ENCODE measurements around the gene ADGRE1. TPM values are rescaled to one million over a fixed set of nuclear protein-coding genes. Genes with fewer than 3 reads are reported as not detected.
"Not testable (repeated sequence)": the region's sequence is repeated elsewhere in the genome, so short reads cannot be mapped to it uniquely, and the experiment has no call there.

ADGRE1 gene, protein sequence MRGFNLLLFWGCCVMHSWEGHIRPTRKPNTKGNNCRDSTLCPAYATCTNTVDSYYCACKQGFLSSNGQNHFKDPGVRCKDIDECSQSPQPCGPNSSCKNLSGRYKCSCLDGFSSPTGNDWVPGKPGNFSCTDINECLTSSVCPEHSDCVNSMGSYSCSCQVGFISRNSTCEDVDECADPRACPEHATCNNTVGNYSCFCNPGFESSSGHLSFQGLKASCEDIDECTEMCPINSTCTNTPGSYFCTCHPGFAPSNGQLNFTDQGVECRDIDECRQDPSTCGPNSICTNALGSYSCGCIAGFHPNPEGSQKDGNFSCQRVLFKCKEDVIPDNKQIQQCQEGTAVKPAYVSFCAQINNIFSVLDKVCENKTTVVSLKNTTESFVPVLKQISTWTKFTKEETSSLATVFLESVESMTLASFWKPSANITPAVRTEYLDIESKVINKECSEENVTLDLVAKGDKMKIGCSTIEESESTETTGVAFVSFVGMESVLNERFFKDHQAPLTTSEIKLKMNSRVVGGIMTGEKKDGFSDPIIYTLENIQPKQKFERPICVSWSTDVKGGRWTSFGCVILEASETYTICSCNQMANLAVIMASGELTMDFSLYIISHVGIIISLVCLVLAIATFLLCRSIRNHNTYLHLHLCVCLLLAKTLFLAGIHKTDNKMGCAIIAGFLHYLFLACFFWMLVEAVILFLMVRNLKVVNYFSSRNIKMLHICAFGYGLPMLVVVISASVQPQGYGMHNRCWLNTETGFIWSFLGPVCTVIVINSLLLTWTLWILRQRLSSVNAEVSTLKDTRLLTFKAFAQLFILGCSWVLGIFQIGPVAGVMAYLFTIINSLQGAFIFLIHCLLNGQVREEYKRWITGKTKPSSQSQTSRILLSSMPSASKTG
- under 1 TPM in 2 of 4 donors, not detected in 2; 0.13 to 0.15 TPM for polyA plus RNA-seq (ENCODE audit: insufficient read length in 4 of 4)

DNA sequence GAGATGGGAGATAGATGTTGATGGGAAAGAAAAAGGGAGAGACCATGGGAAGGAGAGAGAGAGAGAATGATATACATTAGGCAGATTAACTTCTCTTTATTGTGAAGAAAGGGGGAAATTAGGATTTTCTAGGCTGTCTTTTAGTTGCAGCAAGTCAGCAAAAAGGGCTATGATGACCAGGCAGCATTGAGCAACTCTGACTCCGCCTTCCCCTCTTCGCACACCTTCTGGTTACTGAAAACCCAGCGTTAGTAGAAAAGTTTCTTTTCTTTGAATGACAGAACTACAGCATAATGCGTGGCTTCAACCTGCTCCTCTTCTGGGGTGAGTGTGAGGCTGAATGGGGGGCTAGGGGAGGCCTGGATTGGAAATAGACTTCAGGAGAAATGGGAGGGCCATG, at the start of gene ADGRE1:
Gene ADGRE1 (plus strand): TSS at position 264 of the 400 bp plus-strand sequence. CDS start 30 bp downstream, at position 294.
- DNase-seq (ENCODE audit: low read depth in 4 of 4, low spot score in 3 of 4), result no peak

DNA sequence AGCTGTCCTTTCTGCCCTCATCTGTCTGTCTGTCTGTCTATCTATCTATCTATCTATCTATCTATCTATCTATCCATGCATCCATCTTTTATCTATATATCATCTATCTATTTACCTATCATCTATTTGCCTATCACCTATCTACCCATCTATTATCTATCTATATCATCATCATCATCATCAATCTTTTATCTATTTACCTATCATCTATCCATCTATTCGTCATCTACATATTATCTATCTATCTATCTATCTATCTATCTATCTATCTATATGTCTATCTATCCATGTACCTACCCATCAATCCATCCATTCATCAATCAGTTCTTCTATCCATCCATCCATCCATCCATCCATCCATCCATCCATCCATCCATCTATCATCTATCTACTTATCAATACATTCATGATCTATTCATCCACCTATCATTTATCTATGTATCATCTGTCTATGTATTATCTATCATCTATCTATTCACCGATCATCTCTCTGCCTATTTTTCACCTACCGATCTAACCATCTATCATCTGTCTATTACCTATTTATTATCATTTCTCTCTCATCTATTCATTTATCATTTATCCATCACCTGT, 49.2 kb upstream of the ADGRE1 start:
- no peak for DNase-seq (ENCODE audit: low read depth in 4 of 4, low spot score in 3 of 4)

DNA sequence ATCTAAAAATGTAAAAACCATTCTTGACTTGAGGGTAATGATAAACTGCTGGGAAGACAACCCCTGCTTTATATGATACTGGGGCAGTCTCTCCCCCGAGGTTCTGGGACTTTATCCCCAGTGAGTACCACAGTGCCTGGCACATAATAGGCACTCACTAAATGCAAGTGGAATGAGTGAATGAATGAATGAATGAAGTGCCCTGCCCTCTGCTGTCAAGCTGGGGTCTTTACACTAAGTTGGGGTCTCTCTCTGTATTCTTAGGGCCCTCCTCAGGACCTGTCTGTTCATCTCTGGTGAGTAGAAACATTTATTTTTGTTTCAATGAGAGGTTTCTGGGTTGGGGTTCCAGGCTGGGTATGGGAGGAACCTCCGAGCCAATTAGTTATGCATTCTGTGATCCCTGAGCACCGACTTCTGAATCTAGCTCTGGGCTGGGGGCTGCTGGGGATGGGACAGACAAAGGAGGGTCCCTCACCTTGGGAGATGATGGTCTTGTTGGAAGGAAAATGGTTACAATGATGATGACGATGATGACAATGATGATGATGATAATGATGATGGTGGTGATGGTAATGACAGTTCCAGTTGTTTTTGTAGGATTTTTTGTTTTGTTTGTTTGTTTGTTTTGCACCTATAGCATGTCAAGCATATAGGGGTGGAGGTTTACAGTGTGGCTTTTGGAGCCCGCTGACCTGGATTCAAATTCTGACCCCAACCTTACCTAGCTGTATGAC, 44.3 kb upstream of the ADGRE1 start:
- DNase-seq (ENCODE audit: low read depth in 4 of 4, low spot score in 3 of 4), result no peak

DNA sequence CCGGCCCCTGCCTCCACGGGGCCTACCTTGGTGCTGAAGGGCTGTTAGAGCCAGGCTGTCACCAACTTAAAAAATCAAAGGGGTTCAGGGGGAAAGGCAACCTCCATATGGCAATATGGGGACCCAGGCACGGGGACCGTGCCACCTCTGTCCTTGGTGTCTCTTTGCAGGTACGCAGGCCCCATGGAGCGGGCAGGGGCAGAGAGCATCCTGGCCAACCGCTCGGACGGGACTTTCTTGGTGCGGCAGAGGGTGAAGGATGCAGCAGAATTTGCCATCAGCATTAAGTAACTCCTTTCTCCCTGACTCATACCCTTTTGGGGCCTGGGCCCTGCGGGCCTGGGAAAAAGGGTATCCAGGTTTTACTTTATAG, 39.6 kb upstream of the ADGRE1 start:
- DNase-seq (ENCODE audit: low read depth in 4 of 4, low spot score in 3 of 4), result no peak

DNA sequence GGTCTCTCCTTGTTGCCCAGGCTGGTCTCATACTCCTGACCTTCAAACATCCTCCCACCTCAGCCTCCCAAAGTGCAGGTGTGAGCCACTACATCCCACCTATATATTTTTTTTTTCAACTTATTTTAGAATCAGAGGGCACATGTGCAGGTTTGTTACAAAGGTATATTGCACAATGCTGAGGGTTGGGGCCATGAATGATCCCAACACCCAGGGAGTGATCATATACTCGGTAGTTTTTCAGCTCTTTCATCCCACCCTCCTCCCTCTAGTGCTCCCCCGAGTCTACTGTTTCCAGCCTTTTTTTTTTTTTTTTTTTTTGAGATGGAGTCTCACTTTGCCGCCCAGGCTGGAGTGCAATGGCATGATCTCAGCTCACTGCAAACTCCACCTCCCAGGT, 38.4 kb upstream of the ADGRE1 start:
- no peak for DNase-seq (ENCODE audit: low read depth in 4 of 4, low spot score in 3 of 4)

DNA sequence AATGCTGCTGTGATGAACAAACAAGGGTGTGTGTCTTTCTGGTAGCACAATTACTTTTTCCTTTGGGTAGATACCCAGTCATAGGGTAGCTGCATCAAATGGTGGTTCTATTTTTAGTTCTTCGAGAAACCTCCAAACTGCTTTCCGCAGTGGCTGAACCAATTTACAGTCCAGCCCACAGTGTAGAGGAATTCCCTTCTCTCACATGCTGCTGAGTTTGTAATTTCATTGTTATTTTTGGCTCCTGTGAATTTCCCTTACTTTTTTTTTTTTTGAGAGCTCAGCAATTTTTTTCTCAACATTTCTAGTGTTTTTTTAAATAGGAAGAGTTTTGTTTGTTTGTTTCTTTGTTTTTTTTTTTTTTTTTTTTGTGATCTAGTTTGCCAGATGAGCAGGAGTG, 37.5 kb upstream of the ADGRE1 start:
- DNase-seq (ENCODE audit: low read depth in 4 of 4, low spot score in 3 of 4), result peak in 2 of 4 donors; percentile 3 to 18

DNA sequence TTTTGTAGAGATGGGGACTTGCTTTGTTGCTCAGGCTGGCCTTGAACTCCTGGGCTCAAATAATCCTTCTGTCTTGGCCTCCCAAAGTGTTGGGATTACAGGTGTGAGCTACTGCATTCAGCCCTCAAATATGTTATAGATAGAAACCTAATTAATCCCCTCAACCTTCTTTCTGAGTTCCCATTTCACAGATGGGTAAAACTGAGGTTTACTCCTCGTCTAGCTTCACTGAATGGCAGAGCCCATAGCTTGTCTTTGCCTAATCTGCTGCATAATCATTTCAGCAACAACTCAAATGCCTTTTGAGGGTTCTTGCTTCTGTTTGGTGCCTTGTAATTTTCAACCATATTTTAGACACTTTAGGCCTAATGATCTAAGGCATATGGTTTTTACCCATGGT, 36.0 kb upstream of the ADGRE1 start:
- DNase-seq (ENCODE audit: low read depth in 4 of 4, low spot score in 3 of 4), result no peak

DNA sequence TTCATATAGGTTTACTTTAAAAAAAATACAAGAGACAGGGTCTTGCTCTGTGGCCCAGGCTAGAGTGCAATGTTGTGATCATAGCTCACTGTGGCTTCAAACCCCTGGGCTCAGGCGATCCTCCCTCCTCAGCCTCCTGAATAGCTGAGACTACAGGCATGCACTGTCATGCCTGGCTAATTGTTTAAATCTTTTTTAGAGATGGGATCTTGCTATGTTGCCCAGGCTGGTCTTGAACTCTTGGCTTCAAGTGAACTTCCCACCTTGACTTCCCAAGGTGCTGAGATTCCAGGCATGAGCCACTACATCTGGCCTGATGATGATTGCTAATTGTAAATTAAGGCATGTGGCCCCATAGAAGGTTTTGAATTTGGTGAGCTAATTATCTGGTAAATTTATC, 35.4 kb upstream of the ADGRE1 start:
- DNase-seq (ENCODE audit: low read depth in 4 of 4, low spot score in 3 of 4), result no peak

DNA sequence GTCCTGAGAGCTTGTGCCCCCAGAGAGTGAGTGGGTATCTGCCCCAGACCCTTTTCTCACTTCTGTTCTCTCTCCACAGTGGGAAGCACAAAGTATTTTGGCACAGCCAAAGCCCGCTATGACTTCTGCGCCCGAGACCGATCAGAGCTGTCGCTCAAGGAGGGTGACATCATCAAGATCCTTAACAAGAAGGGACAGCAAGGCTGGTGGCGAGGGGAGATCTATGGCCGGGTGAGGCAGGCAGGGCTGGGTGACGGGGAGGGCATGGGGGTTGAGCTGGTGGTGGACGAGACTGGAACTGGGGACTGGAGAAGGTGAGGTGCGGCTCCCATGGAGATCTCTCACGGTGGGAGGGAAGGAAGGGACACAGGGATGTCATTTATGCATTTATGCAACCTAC, 33.5 kb upstream of the ADGRE1 start:
- no peak for DNase-seq (ENCODE audit: low read depth in 4 of 4, low spot score in 3 of 4)

DNA sequence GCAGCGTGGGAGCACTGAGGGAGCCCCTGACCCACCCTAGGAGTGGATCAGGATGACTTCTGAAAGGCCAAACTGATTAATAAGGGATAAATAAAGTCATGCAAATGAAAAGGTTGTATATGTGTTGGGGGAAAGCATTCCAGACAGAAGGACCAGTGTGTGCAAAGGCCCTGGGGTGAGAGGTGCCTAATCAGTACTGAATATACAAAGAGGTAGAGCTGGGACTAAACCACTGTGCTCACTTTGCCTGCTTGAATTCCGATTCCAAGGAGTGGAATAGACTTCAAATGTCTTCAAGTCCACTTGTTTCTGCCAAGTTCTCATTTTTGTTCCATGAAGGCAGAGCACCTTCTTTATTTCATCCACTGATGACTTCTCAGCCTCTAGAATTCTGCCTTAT, 32.6 kb upstream of the ADGRE1 start:
- no peak for DNase-seq (ENCODE audit: low read depth in 4 of 4, low spot score in 3 of 4)

DNA sequence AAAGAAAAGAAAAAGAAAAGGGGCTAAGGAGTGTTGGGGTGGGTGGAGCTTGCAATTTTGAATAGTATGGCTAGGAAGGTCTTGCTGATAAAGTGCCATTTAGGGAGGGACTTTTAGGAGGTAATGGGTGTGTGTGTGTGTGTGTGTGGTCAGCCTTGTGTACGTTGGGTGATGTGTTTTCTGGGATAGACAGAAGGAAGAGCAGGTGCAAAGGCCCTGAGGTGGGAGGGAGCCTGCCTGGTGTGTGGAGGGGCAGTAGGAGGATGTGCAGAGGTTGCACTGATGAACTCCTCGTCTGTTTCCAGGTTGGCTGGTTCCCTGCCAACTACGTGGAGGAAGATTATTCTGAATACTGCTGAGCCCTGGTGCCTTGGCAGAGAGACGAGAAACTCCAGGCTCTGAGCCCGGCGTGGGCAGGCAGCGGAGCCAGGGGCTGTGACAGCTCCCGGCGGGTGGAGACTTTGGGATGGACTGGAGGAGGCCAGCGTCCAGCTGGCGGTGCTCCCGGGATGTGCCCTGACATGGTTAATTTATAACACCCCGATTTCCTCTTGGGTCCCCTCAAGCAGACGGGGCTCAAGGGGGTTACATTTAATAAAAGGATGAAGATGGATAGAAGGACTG, 30.5 kb upstream of the ADGRE1 start:
- no peak for DNase-seq (ENCODE audit: low read depth in 4 of 4, low spot score in 3 of 4)

DNA sequence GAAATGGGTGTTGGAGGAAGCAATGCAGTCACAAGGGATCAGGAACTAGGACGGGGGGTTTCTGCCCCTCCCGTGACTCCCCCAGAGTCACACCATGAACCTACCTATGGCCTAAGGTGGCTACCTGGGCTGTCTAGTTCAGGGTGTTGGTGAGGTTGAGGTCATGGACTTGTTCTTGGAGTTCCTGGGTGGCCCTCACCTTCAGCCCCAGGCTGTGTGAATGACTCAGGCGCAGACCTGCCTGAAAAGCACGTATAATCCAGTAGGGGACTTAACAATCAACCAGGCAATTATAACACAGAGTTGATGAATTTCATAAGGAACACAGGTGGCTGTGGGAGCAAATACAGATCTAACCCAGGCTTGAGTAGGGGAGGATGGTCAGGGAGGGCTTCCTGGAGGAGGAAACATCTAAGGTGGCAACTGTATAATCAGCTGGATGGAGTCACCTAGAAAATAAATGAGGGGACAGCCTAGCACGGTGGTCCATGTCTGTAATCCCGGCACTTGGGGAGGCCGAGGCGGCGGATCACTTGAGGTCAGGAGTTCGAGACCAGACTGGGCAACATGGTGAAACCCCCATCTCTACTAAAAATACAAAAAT, 25.6 kb upstream of the ADGRE1 start:
- no peak for DNase-seq (ENCODE audit: low read depth in 4 of 4, low spot score in 3 of 4)

DNA sequence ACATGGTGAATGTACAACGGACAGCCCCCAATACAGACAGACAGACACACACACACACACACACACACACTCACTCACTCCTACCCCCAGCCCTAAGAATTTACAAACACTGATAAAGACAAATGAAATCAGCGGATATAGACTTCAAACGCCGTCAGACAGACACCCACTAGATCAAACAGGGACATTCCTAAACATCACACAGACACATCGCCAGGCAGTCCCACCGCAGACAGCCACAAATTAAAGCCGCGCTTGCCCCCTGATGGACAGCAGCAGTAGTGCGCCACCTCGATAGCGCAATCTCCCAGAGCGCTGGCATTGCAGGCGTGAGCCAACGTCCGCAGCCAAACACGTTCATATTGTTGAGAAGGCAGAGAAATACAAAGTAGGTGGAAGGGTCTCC, 24.7 kb upstream of the ADGRE1 start:
- peak; percentile 51 to 64 (median 56) for DNase-seq (ENCODE audit: low read depth in 4 of 4, low spot score in 3 of 4)

DNA sequence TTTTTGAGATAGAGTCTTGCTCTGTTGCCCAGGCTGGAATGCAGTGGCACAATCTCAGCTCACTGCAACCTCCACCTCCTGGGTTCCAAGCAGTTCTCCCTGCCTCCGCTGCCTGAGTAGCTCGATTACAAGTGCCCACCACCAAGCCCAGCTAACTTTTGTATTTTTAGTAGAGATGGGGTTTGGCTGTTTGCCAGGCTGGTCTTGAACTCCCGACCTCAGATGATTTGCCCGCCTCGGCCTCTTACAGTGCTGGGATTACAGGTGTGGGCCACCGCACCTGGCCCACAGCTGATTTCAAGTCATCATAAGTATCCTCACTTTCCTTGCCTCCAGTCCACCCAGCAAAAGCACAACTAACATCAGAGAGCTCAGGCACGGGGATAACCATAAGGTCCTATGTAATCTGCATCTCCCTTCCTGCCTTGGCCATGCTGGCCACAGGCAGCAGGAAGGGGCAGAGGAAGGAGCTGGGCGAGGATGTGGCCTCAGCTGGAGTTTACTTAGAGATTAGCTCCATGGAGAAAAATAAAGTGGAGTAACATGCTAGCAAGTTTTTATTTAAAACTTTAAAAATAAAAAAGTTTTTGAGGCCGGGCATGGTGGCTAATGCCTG, 22.9 kb upstream of the ADGRE1 start:
- no peak for DNase-seq (ENCODE audit: low read depth in 4 of 4, low spot score in 3 of 4)

DNA sequence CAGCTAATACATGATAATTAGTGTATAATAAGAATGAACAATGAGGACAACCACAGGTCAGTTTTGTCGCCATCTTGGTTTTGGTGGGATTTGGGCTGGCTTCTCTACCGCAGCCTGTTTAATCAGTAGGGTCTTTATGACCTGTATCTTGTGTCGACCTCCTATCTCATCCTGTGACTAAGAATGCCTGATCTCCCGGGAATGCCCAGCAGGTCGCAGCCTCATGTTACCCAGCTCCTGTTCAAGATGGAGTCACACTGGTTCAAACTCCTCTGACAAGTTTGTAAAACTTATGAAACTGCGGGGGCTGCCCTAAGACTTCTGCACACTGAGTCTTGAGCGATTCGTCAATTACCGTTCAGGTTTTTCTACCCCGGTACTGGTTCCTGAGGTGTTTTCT, 21.5 kb upstream of the ADGRE1 start:
- no peak for DNase-seq (ENCODE audit: low read depth in 4 of 4, low spot score in 3 of 4)

DNA sequence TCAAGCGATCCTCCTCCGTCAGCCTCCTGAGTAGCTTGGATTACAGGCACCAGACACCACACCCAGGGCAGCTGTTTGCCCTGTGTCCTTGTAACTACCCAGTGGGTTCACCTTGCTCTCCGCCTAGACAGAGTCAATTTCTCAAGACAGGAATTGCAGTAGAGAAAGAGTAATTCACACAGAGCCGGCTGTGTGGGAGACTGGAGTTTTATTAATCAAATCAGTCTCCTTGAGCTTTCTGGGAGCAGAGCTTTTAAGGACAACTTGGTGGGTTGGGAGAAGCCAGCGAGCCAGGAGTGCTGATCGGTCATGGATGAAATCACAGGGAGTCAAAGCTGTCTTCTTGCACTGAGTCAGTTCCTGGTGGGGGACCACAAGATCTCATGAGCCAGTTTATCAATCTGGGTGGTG, 20.6 kb upstream of the ADGRE1 start:
- no peak for DNase-seq (ENCODE audit: low read depth in 4 of 4, low spot score in 3 of 4)

DNA sequence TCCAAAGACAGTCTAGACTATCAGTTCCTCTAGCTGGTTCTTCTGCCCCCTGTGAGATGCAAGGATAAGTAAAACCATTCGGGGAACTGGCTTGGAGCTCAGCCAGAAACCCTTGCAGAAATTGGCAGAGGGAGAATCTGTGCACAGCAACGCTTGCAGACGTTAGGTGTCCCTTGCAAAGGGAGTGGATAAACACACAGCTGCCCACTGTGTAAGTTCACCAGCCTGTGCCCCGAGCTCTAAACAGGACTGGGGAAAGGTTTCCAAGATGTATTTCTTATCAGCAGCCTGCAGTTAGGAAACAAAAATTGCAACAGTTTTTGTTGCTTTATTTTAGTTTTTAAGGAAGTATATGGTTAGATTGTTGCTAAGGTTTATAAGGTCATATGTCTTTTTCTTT, 19.0 kb upstream of the ADGRE1 start:
- DNase-seq (ENCODE audit: low read depth in 4 of 4, low spot score in 3 of 4), result no peak

DNA sequence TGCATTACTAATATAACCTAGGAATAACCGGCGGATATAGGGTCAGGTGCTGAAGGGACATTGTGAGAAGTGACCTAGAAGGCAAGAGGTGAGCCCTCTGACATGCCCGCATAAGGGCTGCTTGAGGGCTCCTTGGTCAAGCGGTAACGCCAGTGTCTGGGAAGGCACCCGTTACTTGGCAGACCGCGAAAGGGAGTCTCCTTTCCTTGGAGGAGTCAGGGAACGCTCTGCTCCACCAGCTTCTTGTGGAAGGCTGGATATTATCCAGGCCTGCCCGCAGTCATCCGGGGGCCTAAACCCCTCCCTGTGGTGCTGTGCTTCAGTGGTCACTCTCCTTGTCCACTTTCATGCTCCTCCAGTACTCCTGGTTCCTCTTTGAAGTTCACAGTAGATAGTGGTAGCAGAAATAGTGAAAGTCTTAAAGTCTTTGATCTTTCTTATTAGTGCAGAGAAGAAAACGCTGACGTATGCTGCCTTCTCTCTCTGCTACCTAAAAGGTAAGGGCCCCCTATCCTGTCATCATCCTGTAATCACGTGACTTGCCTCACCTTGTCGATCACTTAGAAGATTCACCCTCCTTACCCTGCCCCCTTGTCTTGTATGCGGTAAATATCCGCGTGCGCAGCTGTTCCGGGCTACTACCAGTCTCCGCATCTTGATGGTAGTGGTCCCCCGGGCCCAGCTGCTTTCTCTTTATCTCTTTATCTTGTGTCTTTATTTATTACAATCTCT, 18.1 kb upstream of the ADGRE1 start:
- DNase-seq (ENCODE audit: low read depth in 4 of 4, low spot score in 3 of 4), result not testable (repeated sequence)

Data from left renal pelvis (tissue), 4 donors.